ENCODE data around the gene RABL3. TPM values are rescaled to one million over a fixed set of nuclear protein-coding genes. Genes with fewer than 3 reads are reported as not detected.
"Not testable (repeated sequence)": the region's sequence is repeated elsewhere in the genome, so short reads cannot be mapped to it uniquely, and the experiment has no call there.

The RABL3 gene
- total RNA-seq, 1 donor = 5.1 TPM

DNA sequence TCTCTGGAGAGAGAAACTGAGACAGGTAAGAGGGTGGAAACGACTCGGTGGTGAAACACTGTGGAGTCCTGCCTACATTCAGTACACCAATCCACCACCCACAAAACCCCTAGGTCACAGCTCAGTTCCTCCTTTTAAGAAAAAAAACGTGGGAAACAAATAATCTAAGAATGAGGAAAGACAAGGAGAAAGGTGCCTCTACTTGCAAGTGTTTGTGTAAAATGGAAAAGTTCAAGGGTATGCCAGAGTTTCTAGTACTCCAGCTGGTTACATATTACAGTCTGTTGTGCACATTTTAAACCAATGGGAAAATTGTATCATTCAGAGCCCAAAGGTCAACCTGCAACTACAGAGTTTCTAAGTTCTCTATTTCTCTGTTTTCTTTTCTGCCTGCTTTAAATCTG lies 92.5 kb downstream of the RABL3 start:
- no peak for DNase-seq (ENCODE audit: low read depth in 2 of 3, low spot score in 2 of 3)

DNA sequence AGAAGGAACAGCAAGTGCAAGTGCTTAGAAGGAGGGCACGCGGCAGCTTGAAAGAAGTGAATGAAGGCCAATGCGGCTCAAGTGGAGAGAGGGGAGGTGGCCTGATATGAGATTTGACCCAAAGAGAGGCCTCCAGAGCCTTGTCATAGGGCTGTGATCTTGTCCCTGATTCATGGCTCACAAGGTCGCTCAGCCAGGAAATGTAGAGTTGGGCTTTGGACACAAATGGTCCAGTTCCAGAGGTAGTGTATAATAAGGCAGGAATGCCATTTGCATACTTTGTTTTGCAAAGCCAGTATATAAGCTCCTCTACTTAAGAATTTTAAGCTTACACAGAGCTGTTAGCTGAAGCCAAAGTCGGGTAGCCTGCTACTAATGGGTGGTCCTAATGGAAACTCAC lies 94.0 kb downstream of the RABL3 start:
- DNase-seq (ENCODE audit: low read depth in 2 of 3, low spot score in 2 of 3) = no peak

DNA sequence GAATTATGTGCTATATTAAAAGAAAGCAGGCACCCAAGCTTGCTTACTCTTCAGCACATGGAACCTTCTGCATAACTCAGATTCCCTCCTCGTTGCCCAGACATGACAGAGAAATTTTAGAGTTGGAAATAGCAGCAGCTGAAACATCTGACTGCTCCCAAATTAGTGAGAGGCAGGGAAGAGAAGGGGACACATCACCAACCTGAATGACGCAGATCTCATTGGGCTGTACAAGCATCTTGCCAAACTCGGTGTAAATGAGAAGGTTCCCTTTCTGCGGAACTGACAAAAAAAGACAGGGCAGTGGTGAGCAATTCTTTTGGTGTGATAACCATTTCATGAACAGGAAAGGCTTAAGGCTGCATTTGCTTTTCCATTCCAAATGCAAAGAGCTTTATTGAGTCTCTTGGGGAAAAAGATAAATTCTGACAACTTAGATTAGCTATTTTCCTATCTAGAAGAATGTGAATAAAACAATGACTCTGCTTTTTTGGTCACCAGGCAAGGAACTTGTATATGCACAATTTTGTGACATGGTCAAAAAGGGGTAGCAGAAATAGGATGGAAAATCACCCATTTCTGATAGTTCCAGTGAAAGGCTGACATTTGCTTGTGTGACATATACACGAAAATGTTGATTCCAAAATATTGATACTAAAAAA lies 95.4 kb downstream of the RABL3 start:
- peak in 1 of 3 donors; percentile 9 for DNase-seq (ENCODE audit: low read depth in 2 of 3, low spot score in 2 of 3)

DNA sequence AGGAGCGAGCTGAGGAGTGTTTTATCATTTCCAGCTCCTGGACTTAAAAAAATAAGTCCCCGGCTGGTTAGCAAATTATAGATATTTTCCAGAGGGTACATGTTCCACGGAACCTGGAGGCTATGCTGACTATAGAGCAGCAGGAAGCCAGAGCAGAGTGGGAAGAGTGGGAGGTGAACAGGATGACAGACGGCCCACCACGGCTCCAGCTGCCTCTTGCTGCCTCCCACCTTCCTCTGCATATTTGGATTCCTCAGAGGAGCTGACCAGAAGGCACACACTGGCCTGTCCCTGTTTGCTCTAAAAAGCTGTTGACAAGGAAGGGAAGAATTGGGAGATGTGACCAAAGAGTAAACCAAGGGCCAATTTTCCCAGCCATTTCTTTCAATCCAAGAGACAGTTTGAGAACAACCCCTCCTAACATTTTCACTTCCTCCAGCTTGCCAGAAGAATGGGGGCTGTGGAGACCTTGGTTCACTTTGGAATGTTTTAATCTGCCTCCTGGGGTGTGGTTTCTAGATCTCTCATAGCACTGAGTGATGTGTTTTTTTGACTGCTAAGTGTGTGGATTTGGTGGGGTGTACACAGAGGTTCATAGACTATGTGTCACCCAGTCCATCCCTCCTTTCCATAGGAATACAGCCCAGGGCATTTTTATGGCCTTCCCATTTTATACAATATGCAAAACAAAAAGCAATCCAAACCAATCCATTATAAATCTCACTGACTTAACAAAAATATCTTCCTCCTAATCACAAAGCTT lies 97.1 kb downstream of the RABL3 start:
- DNase-seq (ENCODE audit: low read depth in 2 of 3, low spot score in 2 of 3) = no peak

DNA sequence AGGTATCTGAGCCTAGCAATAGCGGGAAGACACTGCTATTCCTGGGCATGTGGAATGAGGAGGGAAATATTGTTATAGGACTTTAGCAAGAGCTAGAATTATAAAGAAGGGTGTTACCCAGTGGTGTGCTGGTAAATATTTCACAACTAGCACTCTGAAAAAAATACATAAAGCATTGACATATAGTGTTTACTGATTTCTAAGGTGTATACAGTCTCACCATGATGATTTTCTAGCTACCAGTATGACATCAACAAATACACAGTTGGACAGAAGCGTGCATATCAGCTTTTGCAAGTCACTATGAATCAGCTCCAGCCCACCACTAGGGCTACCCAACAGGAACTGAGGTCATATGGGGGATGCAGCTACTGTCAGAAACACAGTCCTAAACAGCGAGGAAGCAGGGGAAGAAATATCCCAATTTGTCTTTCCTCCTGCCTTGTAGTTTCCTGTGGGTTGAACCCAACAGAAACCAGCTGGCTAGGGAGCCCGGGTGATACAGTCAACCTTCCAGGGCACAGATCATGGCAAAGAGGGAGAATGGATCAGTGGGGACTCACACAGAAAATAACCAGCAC lies 99.9 kb downstream of the RABL3 start:
- DNase-seq (ENCODE audit: low read depth in 2 of 3, low spot score in 2 of 3) = peak in 2 of 3 donors; percentile 84 to 91

DNA sequence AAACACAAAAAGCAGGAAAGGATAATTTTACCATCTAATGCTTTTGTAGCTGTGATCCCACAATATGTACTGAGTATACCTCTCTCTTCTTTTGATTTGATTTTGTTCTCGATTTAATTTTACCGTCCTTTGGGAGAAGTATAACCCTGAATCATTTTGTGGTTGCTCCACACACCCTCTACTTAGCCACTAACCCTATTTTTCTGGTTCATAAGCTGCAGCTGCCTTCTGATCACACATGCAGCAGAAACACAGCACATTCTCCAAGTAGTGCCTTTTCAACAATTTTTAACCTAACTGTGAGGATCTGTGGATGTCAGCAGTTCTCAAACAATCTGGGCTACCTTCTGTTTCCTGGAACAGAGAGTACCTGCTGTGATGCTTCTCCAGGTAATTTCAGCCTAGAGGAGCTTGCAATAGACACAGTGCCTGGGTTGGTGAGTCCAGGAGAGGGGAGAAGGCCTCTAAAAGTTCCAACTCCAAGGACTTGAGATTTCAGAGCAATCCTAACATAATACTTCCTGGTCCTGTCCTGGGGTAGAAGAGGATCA lies 100.5 kb downstream of the RABL3 start:
- DNase-seq (ENCODE audit: low read depth in 2 of 3, low spot score in 2 of 3) = no peak

DNA sequence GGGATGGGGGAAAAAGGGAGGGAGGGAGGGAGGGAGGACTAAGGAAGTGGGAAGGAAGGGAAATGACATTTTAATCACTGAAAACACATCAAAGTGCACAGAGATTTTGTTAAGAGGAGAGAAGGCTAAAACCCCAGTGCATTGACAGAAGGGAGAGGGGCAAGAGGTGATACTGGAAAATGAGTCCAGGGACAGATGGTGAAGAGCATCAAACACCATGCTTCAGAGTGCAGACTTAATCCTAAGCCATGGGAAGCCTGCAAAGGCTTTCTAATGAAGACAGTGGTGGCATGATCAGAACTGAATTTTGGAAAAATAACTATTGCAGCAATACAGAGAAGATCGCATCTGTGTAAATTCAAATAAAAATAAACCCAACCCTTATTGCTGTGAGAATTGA lies 102.1 kb downstream of the RABL3 start:
- DNase-seq (ENCODE audit: low read depth in 2 of 3, low spot score in 2 of 3) = no peak

DNA sequence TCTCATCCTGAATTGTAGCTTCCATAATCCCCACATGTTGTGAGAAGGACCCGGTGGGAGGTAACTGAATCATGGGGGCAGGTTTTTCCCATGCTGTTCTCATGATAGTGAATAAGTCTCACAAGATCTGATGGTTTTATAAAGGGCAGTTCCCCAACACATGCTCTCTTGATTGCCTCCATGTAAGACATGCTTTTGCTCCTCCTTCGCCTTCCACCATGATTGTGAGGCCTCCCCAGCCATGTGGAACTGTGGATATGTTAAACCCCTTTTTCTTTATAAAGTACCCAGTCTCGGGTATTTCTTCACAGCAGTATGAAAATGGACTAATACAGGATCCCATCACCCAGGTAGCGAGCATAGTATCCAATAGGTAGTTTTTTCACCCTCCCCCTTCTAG lies 103.5 kb downstream of the RABL3 start:
- not testable (repeated sequence) for DNase-seq (ENCODE audit: low read depth in 2 of 3, low spot score in 2 of 3)

DNA sequence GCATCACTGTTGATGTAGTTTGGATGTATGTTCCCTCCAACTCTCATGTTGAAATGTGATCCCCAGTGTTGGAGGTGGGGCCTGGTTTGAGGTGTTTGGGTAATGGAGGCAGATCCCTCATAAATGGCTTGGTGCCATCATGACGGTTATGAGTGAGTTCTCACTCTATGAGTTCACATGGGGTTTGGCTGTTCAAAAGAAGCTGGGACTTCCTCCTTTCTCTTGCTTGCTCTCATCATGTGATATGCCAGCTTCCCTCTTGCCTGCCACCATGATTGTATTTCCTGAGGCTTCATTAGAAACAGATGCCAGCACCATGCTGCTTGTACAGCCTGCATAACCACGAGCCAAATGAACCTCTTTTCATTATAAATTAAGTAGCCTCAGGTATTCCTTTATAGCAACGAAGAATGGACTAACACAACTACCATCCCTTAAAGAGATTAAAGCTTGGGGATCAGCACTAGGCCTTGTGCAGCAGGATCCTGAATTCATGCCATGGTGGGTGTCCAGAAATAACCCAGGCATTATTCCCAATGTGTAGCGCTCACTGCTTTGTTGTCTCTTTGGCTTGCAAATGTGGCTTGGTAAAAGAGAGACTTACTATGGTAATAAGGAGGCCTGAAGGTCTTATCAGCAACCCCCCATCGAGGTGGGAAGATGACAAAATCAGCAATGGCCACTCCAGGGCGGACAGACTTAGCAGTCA lies 104.3 kb downstream of the RABL3 start:
- DNase-seq (ENCODE audit: low read depth in 2 of 3, low spot score in 2 of 3) = peak in 1 of 3 donors; percentile 43

DNA sequence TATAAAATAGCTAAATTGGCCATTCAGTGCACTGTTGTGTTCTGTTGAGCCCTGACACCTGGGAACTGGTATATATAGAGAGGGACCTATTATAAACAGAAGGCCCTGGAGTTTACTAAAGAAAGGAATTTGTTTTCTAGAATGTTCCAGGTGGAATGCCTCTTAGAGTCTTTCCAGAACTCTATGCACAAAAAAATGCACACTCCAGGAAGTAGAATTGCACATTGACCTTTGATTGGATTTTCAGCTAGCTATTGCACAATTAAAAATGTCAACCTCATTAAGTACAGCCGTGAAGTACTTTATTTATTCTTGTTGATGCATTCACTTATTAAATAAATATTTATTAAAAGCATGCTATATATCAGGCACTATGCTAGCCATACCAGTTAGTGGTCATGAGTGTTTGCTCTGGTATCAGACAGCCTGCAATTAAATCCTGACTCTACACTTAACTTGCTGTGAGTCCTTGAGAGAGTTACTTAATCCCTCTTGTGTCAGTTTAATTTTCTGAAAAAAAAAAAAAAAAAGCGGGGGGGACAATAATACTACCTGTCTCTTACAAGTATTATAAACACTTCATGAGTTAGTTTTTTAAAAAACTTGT lies 105.4 kb downstream of the RABL3 start:
- DNase-seq (ENCODE audit: low read depth in 2 of 3, low spot score in 2 of 3) = no peak

Small RNAs within 50 kb of the gene (small RNA-seq; reads per million reads assigned to genes)
- not detected for gene MTCO1P29
- not detected for gene MTCO2P29

Other genes starting within 250 kb of the RABL3 start
- gene NDUFB4, start 146.2 kb downstream of the RABL3 start, total RNA-seq = 40.1 TPM
- not detected for gene HGD, start 60.3 kb downstream of the RABL3 start, total RNA-seq
- 7.0 TPM for gene GTF2E1, start 228 bp upstream of the RABL3 start, total RNA-seq
- gene STXBP5L, start 165.7 kb upstream of the RABL3 start, total RNA-seq = not detected

Data from hematopoietic multipotent progenitor cell (in vitro differentiated cells).